IPS-NIHi7 (cell line): ENCODE results near the gene TGFBRAP1.
"Not testable (repeated sequence)": the region's sequence is repeated elsewhere in the genome, so short reads cannot be mapped to it uniquely, and the experiment has no call there.

Experiments used
- DNase-seq: peaks from one replicate; pipeline ENCODE4 v3.0.0; 2012; ENCODE audit warnings: mixed read lengths; ENCODE audit errors: extremely low spot score

Gene TGFBRAP1

GRCh38 chr2:105344704-105345345 lies 15.3 kb upstream of the TGFBRAP1 start:
- no peak for DNase-seq

- DNase-seq, result no peak
These were observed 9.9 kb upstream of the TGFBRAP1 start for GRCh38 chr2:105339414-105339813.

GRCh38 chr2:105338020-105338385 lies 8.5 kb upstream of the TGFBRAP1 start:
- no peak for DNase-seq

- DNase-seq, result peak; percentile 93
These were observed 7.8 kb upstream of the TGFBRAP1 start, which contains the start of gene C2orf49 for GRCh38 chr2:105337122-105338019. TSS of gene C2orf49 (plus strand) at chr2:105337540. CDS start at chr2:105337588, 48 bp downstream.

GRCh38 chr2:105336786-105337121 lies 7.2 kb upstream of the TGFBRAP1 start:
- no peak for DNase-seq

- DNase-seq, result no peak
These were observed 5.9 kb upstream of the TGFBRAP1 start for GRCh38 chr2:105335469-105335868.

- no peak for DNase-seq
These were observed 4.7 kb upstream of the TGFBRAP1 start for GRCh38 chr2:105334211-105334610.

- DNase-seq, result no peak
These were observed 1.3 kb upstream of the TGFBRAP1 start for GRCh38 chr2:105330681-105331375.

- DNase-seq, result no peak
These were observed 359 bp downstream of the TGFBRAP1 start for GRCh38 chr2:105329197-105329554.

GRCh38 chr2:105328281-105329196 lies 996 bp downstream of the TGFBRAP1 start:
- no peak for DNase-seq

- DNase-seq, result no peak
These were observed 1.8 kb downstream of the TGFBRAP1 start for GRCh38 chr2:105327690-105328089.

GRCh38 chr2:105327271-105327670 lies 2.3 kb downstream of the TGFBRAP1 start:
- not testable (repeated sequence) for DNase-seq

GRCh38 chr2:105325389-105325963 lies 4.1 kb downstream of the TGFBRAP1 start:
- no peak for DNase-seq

GRCh38 chr2:105324732-105325131 lies 4.8 kb downstream of the TGFBRAP1 start:
- no peak for DNase-seq

- no peak for DNase-seq
These were observed 5.4 kb downstream of the TGFBRAP1 start for GRCh38 chr2:105324101-105324500.

- no peak for DNase-seq
These were observed 6.4 kb downstream of the TGFBRAP1 start for GRCh38 chr2:105323111-105323510.

- no peak for DNase-seq
These were observed 7.5 kb downstream of the TGFBRAP1 start for GRCh38 chr2:105321875-105322646.

- DNase-seq, result no peak
These were observed 8.8 kb downstream of the TGFBRAP1 start for GRCh38 chr2:105320651-105321215.

- no peak for DNase-seq
These were observed 11.6 kb downstream of the TGFBRAP1 start for GRCh38 chr2:105317937-105318336.

GRCh38 chr2:105315314-105315713 lies 14.2 kb downstream of the TGFBRAP1 start:
- DNase-seq, result no peak
